ENCODE measurements around the gene CLUH.

CLUH gene

DNA sequence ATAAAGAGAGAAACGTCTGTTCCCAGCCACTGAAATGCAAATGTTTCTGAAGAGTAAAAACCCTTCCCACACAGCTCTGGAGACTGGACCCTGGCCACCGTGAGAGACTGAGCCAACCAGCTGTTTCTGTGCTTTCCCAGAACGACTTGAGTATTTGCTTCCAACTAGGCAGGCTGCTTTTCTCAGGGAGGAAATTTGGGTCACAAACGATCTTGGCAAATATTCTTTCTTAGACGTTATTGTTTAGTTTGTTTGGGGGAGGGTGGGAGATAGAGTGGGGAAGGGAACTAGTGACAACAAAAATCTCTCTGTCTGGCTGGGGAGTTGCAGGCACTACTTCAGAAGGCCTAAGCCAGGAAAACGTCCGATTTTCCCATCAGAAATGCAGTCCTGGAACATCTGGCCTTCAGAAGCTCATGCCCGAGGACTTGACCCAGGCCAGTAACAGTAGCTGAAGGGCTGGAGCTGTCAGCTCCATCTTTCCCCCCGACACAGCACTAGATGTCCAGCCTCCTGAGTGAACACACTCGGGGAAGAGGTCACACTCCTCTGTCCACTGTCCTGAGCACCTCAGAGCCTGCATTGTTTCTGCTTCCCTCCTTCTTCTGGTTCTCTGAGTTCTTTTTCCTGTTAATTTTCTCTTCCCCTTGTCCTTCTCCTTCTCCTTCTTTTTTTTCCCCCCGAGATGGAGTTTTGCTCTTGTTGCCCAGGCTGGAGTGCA is 33.9 kb upstream of the CLUH start (continued):
- TF ChIP-seq, protein P1, sequence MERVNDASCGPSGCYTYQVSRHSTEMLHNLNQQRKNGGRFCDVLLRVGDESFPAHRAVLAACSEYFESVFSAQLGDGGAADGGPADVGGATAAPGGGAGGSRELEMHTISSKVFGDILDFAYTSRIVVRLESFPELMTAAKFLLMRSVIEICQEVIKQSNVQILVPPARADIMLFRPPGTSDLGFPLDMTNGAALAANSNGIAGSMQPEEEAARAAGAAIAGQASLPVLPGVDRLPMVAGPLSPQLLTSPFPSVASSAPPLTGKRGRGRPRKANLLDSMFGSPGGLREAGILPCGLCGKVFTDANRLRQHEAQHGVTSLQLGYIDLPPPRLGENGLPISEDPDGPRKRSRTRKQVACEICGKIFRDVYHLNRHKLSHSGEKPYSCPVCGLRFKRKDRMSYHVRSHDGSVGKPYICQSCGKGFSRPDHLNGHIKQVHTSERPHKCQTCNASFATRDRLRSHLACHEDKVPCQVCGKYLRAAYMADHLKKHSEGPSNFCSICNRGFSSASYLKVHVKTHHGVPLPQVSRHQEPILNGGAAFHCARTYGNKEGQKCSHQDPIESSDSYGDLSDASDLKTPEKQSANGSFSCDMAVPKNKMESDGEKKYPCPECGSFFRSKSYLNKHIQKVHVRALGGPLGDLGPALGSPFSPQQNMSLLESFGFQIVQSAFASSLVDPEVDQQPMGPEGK (tag by site-specific recombination; IDR thresholded peaks at IDR 0.05): no peak
- TF ChIP-seq ZNF843 (tag by site-specific recombination; IDR thresholded peaks at IDR 0.05) (no peak), ZNF391 (tag by site-specific recombination; IDR thresholded peaks at IDR 0.05; ENCODE audit: borderline replicate concordance, low read depth) (no peak), ZNF707 (tag by site-specific recombination; IDR thresholded peaks at IDR 0.05) (no peak), ZNF830 (tag by site-specific recombination; IDR thresholded peaks at IDR 0.05; ENCODE audit: low read depth) (no peak), ZNF274 (IDR thresholded peaks at IDR 0.05; ENCODE audit: low read length) (no peak), ZNF274 (tag by site-specific recombination; IDR thresholded peaks at IDR 0.05; ENCODE audit: borderline replicate concordance) (no peak), ZNF626 (tag by site-specific recombination; IDR thresholded peaks at IDR 0.05) (no peak)
- TF ChIP-seq, protein P2, sequence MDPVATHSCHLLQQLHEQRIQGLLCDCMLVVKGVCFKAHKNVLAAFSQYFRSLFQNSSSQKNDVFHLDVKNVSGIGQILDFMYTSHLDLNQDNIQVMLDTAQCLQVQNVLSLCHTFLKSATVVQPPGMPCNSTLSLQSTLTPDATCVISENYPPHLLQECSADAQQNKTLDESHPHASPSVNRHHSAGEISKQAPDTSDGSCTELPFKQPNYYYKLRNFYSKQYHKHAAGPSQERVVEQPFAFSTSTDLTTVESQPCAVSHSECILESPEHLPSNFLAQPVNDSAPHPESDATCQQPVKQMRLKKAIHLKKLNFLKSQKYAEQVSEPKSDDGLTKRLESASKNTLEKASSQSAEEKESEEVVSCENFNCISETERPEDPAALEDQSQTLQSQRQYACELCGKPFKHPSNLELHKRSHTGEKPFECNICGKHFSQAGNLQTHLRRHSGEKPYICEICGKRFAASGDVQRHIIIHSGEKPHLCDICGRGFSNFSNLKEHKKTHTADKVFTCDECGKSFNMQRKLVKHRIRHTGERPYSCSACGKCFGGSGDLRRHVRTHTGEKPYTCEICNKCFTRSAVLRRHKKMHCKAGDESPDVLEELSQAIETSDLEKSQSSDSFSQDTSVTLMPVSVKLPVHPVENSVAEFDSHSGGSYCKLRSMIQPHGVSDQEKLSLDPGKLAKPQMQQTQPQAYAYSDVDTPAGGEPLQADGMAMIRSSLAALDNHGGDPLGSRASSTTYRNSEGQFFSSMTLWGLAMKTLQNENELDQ (tag by site-specific recombination; IDR thresholded peaks at IDR 0.05; ENCODE audit: low read depth): no peak
- TF ChIP-seq, protein P3, sequence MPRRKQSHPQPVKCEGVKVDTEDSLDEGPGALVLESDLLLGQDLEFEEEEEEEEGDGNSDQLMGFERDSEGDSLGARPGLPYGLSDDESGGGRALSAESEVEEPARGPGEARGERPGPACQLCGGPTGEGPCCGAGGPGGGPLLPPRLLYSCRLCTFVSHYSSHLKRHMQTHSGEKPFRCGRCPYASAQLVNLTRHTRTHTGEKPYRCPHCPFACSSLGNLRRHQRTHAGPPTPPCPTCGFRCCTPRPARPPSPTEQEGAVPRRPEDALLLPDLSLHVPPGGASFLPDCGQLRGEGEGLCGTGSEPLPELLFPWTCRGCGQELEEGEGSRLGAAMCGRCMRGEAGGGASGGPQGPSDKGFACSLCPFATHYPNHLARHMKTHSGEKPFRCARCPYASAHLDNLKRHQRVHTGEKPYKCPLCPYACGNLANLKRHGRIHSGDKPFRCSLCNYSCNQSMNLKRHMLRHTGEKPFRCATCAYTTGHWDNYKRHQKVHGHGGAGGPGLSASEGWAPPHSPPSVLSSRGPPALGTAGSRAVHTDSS (tag by site-specific recombination; IDR thresholded peaks at IDR 0.05): no peak

DNA sequence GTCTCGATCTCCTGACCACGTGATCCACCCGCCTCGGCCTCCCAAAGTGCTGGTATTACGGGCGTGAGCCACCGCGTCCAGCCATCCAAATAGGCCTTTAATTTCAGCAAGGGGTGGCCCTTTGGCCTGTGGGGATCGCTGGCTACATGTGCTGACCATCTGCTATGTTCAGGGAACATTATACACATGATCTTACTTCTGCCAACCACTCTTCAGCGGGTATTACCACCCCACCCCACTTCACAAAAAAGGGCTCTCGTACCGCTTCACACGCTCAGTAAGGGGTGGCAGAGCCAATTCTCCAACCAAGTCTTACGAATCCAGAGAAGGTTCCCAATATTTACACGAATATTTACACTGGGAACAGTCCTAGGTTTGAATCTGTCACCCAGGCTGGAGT is 26.1 kb upstream of the CLUH start:
- Histone ChIP-seq H3K36me3 (ENCODE audit: control insufficient read depth in 2 of 2, insufficient read depth in 1 of 2, low read length in 2 of 2) (no peaks in the 10 kb centered on the region), H3K4me3 (ENCODE audit: low read depth, low read length) (no peak overlapping the region), H3K4me1 (ENCODE audit: control insufficient read depth, insufficient read depth, low read length) (no peaks in the 10 kb centered on the region), H3K27ac (ENCODE audit: extremely low read depth, low read depth, low read length) (no peak overlapping the region), H3K9me3 (ENCODE audit: control insufficient read depth, insufficient read depth, low read depth, low read length) (no peaks in the 10 kb centered on the region)
- POLR2A ChIA-PET: no interaction called here
- CTCF ChIA-PET: interaction anchor here (0.6 kb wide), 1 partner anchor 30 kb away, joined by 3 read pairs; no protein-coding TSS in a partner anchor
- TF ChIP-seq ZNF585B (tag by site-specific recombination; IDR thresholded peaks at IDR 0.05) (no peak), REPIN1 (tag by site-specific recombination; IDR thresholded peaks at IDR 0.05; ENCODE audit: low read depth) (no peak), SETDB1 (IDR thresholded peaks at IDR 0.05; ENCODE audit: insufficient read length, low read length) (no peak), ZSCAN30 (tag by site-specific recombination; IDR thresholded peaks at IDR 0.05) (no peak), ZNF610 (tag by site-specific recombination; IDR thresholded peaks at IDR 0.05; ENCODE audit: borderline replicate concordance) (no peak), MYNN (tag by site-specific recombination; IDR thresholded peaks at IDR 0.05; ENCODE audit: borderline replicate concordance) (no peak), ZBTB21 (tag by site-specific recombination; IDR thresholded peaks at IDR 0.05) (no peak), ZNF19 (tag by site-specific recombination; IDR thresholded peaks at IDR 0.05; ENCODE audit: low read depth) (no peak), ZNF670 (tag by site-specific recombination; IDR thresholded peaks at IDR 0.05; ENCODE audit: low read depth) (no peak), ZNF2 (tag by site-specific recombination; IDR thresholded peaks at IDR 0.05) (no peak), SP3 (tag by site-specific recombination; IDR thresholded peaks at IDR 0.05) (no peak), FEZF1 (tag by site-specific recombination; IDR thresholded peaks at IDR 0.05) (no peak), ZFP69B (tag by site-specific recombination; IDR thresholded peaks at IDR 0.05) (no peak), ZNF132 (tag by site-specific recombination; IDR thresholded peaks at IDR 0.05; ENCODE audit: borderline replicate concordance) (no peak), HOXC10 (CRISPR knock-in tag; IDR thresholded peaks at IDR 0.05) (no peak)
- TF ChIP-seq, protein P4, sequence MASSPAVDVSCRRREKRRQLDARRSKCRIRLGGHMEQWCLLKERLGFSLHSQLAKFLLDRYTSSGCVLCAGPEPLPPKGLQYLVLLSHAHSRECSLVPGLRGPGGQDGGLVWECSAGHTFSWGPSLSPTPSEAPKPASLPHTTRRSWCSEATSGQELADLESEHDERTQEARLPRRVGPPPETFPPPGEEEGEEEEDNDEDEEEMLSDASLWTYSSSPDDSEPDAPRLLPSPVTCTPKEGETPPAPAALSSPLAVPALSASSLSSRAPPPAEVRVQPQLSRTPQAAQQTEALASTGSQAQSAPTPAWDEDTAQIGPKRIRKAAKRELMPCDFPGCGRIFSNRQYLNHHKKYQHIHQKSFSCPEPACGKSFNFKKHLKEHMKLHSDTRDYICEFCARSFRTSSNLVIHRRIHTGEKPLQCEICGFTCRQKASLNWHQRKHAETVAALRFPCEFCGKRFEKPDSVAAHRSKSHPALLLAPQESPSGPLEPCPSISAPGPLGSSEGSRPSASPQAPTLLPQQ (tag by site-specific recombination; IDR thresholded peaks at IDR 0.05): no peak
